Measurements from ENCODE around the gene SKI. TPM values are rescaled to one million over a fixed set of nuclear protein-coding genes. Genes with fewer than 3 reads are reported as not detected.

The SKI gene
- total RNA-seq, 1 donor from 2014 or later: 18.7 TPM

Other genes starting within 250 kb of the SKI start
- not detected in 2 replicates for gene CFAP74, start 224.5 kb upstream of the SKI start, total RNA-seq
- gene GABRD, start 209.0 kb upstream of the SKI start, total RNA-seq: not detected in 2 replicates
- gene PRKCZ, start 177.9 kb upstream of the SKI start, total RNA-seq: 0.59 and 1.8 TPM in 2 replicates
- 19.8 and 25.1 TPM in 2 replicates for gene FAAP20, start 33.5 kb upstream of the SKI start, total RNA-seq
- gene MORN1, start 163.2 kb downstream of the SKI start, total RNA-seq: 4.1 and 4.3 TPM in 2 replicates
- 88.8 and 97.9 TPM in 2 replicates for gene RER1, start 163.5 kb downstream of the SKI start, total RNA-seq
- gene PEX10, start 184.2 kb downstream of the SKI start, total RNA-seq: 33.7 and 41.0 TPM in 2 replicates
- gene PLCH2, start 248.0 kb downstream of the SKI start, total RNA-seq: 0.04 and 0.13 TPM in 2 replicates

All from pulmonary artery endothelial cell (primary cell).